ENCODE measurements around the gene RPL41.

DNA sequence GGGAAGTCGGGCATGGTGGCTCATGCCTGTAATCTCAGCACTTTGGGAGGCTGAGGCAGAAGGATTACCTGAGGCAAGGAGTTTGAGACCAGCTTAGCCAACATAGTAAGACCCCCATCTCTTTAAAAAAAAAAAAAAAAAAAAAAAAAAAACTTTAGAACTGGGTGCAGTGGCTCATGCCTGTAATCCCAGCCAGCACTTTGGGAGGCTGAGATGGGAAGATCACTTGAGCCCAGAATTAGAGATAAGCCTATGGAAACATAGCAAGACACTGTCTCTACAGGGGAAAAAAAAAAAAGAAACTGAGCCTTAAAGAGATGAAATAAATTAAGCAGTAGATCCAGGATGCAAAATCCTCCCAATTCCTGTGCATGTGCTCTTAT is 13.8 kb upstream of the RPL41 start:
- TF ChIP-seq CTCF (IDR thresholded peaks at IDR 0.05 in 4 of 5, conservative IDR thresholded peaks at IDR 0.05 in 1 of 5) (no peak), POLR2A (IDR thresholded peaks at IDR 0.05) (no peak)

Measured in gastrocnemius medialis (tissue), 4 donors.